ENCODE data around the gene GRID2.
"Not testable (repeated sequence)": the region's sequence is repeated elsewhere in the genome, so short reads cannot be mapped to it uniquely, and the experiment has no call there.

GRID2 gene

GRCh38 chr4:93261207-93261606 lies 957.4 kb downstream of the GRID2 start:
- DNase-seq: no peak
- intact Hi-C loops (cut with DNase I): no loop called here

GRCh38 chr4:93263166-93263565 lies 959.4 kb downstream of the GRID2 start:
- no peak for DNase-seq
- intact Hi-C loops (cut with DNase I): no loop called here

- intact Hi-C loops (cut with DNase I): no loop called here
- no peak for DNase-seq
These were observed 964.0 kb downstream of the GRID2 start for GRCh38 chr4:93267747-93268146.

- no peak for DNase-seq
- intact Hi-C loops (cut with DNase I): no loop called here
These were observed 981.6 kb downstream of the GRID2 start for GRCh38 chr4:93285346-93285745.

- intact Hi-C loops (cut with DNase I): no loop called here
- DNase-seq: no peak
These were observed 985.5 kb downstream of the GRID2 start for GRCh38 chr4:93289241-93289640.

GRCh38 chr4:93289831-93290230 lies 986.1 kb downstream of the GRID2 start:
- intact Hi-C loops (cut with DNase I): no loop called here
- DNase-seq: no peak

- intact Hi-C loops (cut with DNase I): no loop called here
- no peak for DNase-seq
These were observed 995.4 kb downstream of the GRID2 start for GRCh38 chr4:93299118-93299517.

- intact Hi-C loops (cut with DNase I): not testable (repeated sequence)
These were observed 997.2 kb downstream of the GRID2 start for GRCh38 chr4:93300780-93301555.

GRCh38 chr4:93302310-93302709 lies 998.5 kb downstream of the GRID2 start:
- DNase-seq: no peak
- intact Hi-C loops (cut with DNase I): no loop called here

More at GRCh38 chr4:93300780-93301555, 997.2 kb downstream of the GRID2 start:
- not testable (repeated sequence) for DNase-seq

- intact Hi-C loops (cut with DNase I): no loop called here
- DNase-seq: no peak
These were observed 999.7 kb downstream of the GRID2 start for GRCh38 chr4:93303440-93303839.

GRCh38 chr4:93312299-93312698 lies 1008.5 kb downstream of the GRID2 start:
- no peak for DNase-seq
- intact Hi-C loops (cut with DNase I): no loop called here

- intact Hi-C loops (cut with DNase I): no loop called here
- no peak for DNase-seq
These were observed 1009.4 kb downstream of the GRID2 start for GRCh38 chr4:93313197-93313596.

- intact Hi-C loops (cut with DNase I): no loop called here
- no peak for DNase-seq
These were observed 1013.3 kb downstream of the GRID2 start for GRCh38 chr4:93317057-93317456.

GRCh38 chr4:93317561-93317960 lies 1013.8 kb downstream of the GRID2 start:
- intact Hi-C loops (cut with DNase I): no loop called here
- no peak for DNase-seq

GRCh38 chr4:93319041-93319440 lies 1015.3 kb downstream of the GRID2 start:
- intact Hi-C loops (cut with DNase I): no loop called here

GRCh38 chr4:93320356-93320755 lies 1016.6 kb downstream of the GRID2 start:
- intact Hi-C loops (cut with DNase I): no loop called here
- no peak for DNase-seq

More at GRCh38 chr4:93319041-93319440, 1015.3 kb downstream of the GRID2 start:
- DNase-seq: no peak

- intact Hi-C loops (cut with DNase I): no loop called here
- DNase-seq: no peak
These were observed 1023.6 kb downstream of the GRID2 start for GRCh38 chr4:93327346-93327745.

- DNase-seq: no peak
- intact Hi-C loops (cut with DNase I): no loop called here
These were observed 1030.2 kb downstream of the GRID2 start for GRCh38 chr4:93334003-93334402.

GRCh38 chr4:93337196-93337595 lies 1033.4 kb downstream of the GRID2 start:
- intact Hi-C loops (cut with DNase I): no loop called here
- no peak for DNase-seq

GRCh38 chr4:93342738-93343137 lies 1039.0 kb downstream of the GRID2 start:
- DNase-seq: no peak
- intact Hi-C loops (cut with DNase I): no loop called here

- DNase-seq: peak in 1 of 10 donors; percentile 45
- intact Hi-C loops (cut with DNase I): no loop called here
These were observed 1043.1 kb downstream of the GRID2 start for GRCh38 chr4:93346840-93347239.

GRCh38 chr4:93348896-93349295 lies 1045.1 kb downstream of the GRID2 start:
- intact Hi-C loops (cut with DNase I): no loop called here
- no peak for DNase-seq

- intact Hi-C loops (cut with DNase I): no loop called here
- DNase-seq: no peak
These were observed 1048.1 kb downstream of the GRID2 start for GRCh38 chr4:93351846-93352245.
